Fibroblast of lung (primary cell): Measurements from ENCODE around the gene ACOT8. TPM values are rescaled to one million over a fixed set of nuclear protein-coding genes. Genes with fewer than 3 reads are reported as not detected.

Experiments
- DNase-seq, 2 donors: peaks; one replicate each; pipeline versions ENCODE4 v3.0.0 to v3.0.0-alpha.2; 2010; ENCODE audit warnings: low read depth in 2 of 2
- H2AFZ ChIP-seq: 2 replicates; pipeline ENCODE4 v1.5.1; 2012; ENCODE audit warnings: low read length, control low read depth, inconsistent platforms
- H3K27ac ChIP-seq: 2 replicates; pipeline ENCODE4 v1.5.1; 2011; ENCODE audit warnings: low read length, control low read depth; ENCODE audit not compliant: insufficient read depth
- H3K27me3 ChIP-seq: 2 replicates; pipeline ENCODE4 v1.5.1; 2011; ENCODE audit warnings: mild to moderate bottlenecking, low read length; ENCODE audit not compliant: control insufficient read depth, insufficient read depth
- H3K36me3 ChIP-seq: 2 replicates; pipeline ENCODE4 v1.5.1; 2011; ENCODE audit warnings: low read length; ENCODE audit not compliant: control insufficient read depth, insufficient read depth
- H3K4me1 ChIP-seq: 2 replicates; pipeline ENCODE4 v1.5.1; 2011; ENCODE audit warnings: low read length; ENCODE audit not compliant: control insufficient read depth, insufficient read depth; ENCODE audit errors: extremely low read depth
- H3K4me2 ChIP-seq: 2 replicates; pipeline ENCODE4 v1.5.1; 2011; ENCODE audit warnings: low read length, control low read depth; ENCODE audit not compliant: insufficient read depth; ENCODE audit errors: extremely low read depth
- H3K4me3 ChIP-seq, 4 experiments: fragments of 200-600 bp in 1 of 4; sonication (generic) in 1 of 4; replicated peaks in 1 of 4; 2 replicates each; pipeline ENCODE4 v1.5.1; 2011 to 2016; ENCODE audit warnings: low read length in 4 of 4, low read depth in 3 of 4, mild to moderate bottlenecking in 3 of 4, control low read depth in 2 of 4, inconsistent platforms in 1 of 4, mixed read lengths in 1 of 4; ENCODE audit not compliant: insufficient read depth in 1 of 4; ENCODE audit errors: control extremely low read depth in 1 of 4
- H3K79me2 ChIP-seq: 2 replicates; pipeline ENCODE4 v1.5.1; 2012; ENCODE audit warnings: mild to moderate bottlenecking, low read length, inconsistent platforms; ENCODE audit not compliant: control insufficient read depth, insufficient read depth
- H3K9ac ChIP-seq: 2 replicates; pipeline ENCODE4 v1.5.1; 2011; ENCODE audit warnings: mild to moderate bottlenecking, low read length, control low read depth; ENCODE audit not compliant: insufficient read depth
- H3K9me3 ChIP-seq: 2 replicates; pipeline ENCODE4 v1.5.1; 2012; ENCODE audit warnings: low read depth, low read length; ENCODE audit not compliant: control insufficient read depth, insufficient read depth
- H4K20me1 ChIP-seq: 2 replicates; pipeline ENCODE4 v1.5.1; 2011; ENCODE audit warnings: low read length; ENCODE audit not compliant: control insufficient read depth, insufficient read depth; ENCODE audit errors: extremely low read depth
- EZH2 ChIP-seq: IDR thresholded peaks from 2 replicates; pipeline ENCODE4 v1.5.1; 2012; ENCODE audit warnings: low read length, control low read depth, mild to moderate bottlenecking; ENCODE audit errors: missing control alignments
- polyA plus RNA-seq, 2 donors: library from polyadenylated mRNA; depleted of rRNA in 1 of 2; stranded (reverse) in 1 of 2; unstranded in 1 of 2; fragments of >200 nt; gene quantifications; 2 replicates each; pipeline ENCODE4 v1.2.1, GENCODE V29; 2011 to 2012; ENCODE audit warnings: missing spikeins in 1 of 2
- total RNA-seq: library from RNA; depleted of rRNA; stranded (reverse); fragments of >200 nt; gene quantifications from 2 replicates; pipeline ENCODE4 v1.2.1, GENCODE V29; 2014
- TF ChIP-seq, protein P1 (sequence below), 2 donors: IDR thresholded peaks in 1 of 2; conservative IDR thresholded peaks in 1 of 2; 1 replicate in 1 of 2; 2 replicates in 1 of 2; pipeline ENCODE4 v1.5.1; 2011 to 2012; ENCODE audit warnings: low read length in 2 of 2, control low read depth in 1 of 2, inconsistent platforms in 1 of 2, low read depth in 1 of 2, mild to moderate bottlenecking in 1 of 2

The ACOT8 gene
- total and polyA plus RNA-seq, 2 donors (not counting 1 experiment from before 2014, with no cell fraction given) = 18.0 to 44.4 TPM

DNA sequence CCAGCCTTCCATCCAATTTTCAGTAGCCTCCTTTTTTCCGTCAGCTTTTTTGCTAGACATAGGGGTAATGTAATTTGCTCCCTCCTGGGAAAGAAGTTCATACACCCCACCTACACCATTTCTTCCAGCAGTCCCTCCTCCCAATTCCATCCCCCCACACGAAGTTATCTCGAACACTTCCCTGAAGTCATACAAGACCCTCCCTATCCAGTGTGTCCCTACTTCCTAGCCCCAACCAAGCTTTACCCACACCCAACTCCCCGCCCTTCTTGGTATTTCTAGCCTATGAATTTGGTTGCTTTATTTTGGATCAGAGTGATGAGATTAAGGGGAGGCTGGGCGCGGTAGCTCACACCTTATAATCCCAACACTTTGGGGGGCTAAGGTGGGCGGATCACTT lies 43.7 kb downstream of the ACOT8 start:
- H2AFZ ChIP-seq = no peak overlapping the region
- H3K4me3 ChIP-seq = peak overlapping the region; percentile 73 to 83 (median 78)
- no peaks in the 10 kb centered on the region for H4K20me1 ChIP-seq
- H3K79me2 ChIP-seq = peaks cover 23% of the 10 kb centered on the region
- H3K4me1 ChIP-seq = peaks cover 10% of the 10 kb centered on the region
- peaks cover 24% of the 10 kb centered on the region for H3K36me3 ChIP-seq
- peak overlapping the region; percentile 89 for H3K4me2 ChIP-seq
- peak overlapping the region; percentile 60 for H3K9ac ChIP-seq
- no peak for TF ChIP-seq EZH2
- TF ChIP-seq, protein P1, sequence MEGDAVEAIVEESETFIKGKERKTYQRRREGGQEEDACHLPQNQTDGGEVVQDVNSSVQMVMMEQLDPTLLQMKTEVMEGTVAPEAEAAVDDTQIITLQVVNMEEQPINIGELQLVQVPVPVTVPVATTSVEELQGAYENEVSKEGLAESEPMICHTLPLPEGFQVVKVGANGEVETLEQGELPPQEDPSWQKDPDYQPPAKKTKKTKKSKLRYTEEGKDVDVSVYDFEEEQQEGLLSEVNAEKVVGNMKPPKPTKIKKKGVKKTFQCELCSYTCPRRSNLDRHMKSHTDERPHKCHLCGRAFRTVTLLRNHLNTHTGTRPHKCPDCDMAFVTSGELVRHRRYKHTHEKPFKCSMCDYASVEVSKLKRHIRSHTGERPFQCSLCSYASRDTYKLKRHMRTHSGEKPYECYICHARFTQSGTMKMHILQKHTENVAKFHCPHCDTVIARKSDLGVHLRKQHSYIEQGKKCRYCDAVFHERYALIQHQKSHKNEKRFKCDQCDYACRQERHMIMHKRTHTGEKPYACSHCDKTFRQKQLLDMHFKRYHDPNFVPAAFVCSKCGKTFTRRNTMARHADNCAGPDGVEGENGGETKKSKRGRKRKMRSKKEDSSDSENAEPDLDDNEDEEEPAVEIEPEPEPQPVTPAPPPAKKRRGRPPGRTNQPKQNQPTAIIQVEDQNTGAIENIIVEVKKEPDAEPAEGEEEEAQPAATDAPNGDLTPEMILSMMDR (conservative IDR thresholded peaks at IDR 0.05 in 1 of 2, IDR thresholded peaks at IDR 0.05 in 1 of 2; ENCODE audit: low read depth in 1 of 2, low read length in 2 of 2) = no peak
- H3K27ac ChIP-seq = peak overlapping the region; percentile 77
- H3K9me3 ChIP-seq = no peaks in the 10 kb centered on the region
- H3K27me3 ChIP-seq = no peaks in the 10 kb centered on the region
- no peak for DNase-seq

DNA sequence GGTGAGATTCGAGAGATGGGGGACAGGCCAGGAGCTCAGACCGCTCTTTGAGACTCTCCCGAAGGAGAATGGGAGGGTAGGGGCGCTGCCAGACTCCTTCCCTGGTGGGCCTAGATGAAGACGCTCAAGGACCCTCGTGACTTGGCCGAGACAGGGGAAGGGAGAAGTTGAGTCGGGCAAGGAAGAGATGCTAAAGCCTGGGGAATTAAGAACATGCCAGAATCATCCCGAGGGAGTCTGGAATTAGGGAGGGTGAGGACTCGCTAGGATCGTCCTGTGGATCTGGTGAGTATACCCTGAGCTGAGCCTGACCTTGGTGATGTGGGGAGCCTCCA lies 44.2 kb downstream of the ACOT8 start:
- TF ChIP-seq, protein P1 (conservative IDR thresholded peaks at IDR 0.05 in 1 of 2, IDR thresholded peaks at IDR 0.05 in 1 of 2; ENCODE audit: low read depth in 1 of 2, low read length in 2 of 2) = no peak
- no peak for TF ChIP-seq EZH2
- H3K79me2 ChIP-seq = peaks cover 23% of the 10 kb centered on the region
- peak overlapping the region; percentile 60 for H3K9ac ChIP-seq
- H3K36me3 ChIP-seq = peaks cover 24% of the 10 kb centered on the region
- H3K4me2 ChIP-seq = peak overlapping the region; percentile 89
- H3K4me3 ChIP-seq = peak overlapping the region; percentile 73 to 83 (median 78)
- peak overlapping the region; percentile 66 for H2AFZ ChIP-seq
- H3K9me3 ChIP-seq = no peaks in the 10 kb centered on the region
- peak overlapping the region; percentile 77 for H3K27ac ChIP-seq
- peaks cover 7% of the 10 kb centered on the region for H3K4me1 ChIP-seq
- no peaks in the 10 kb centered on the region for H3K27me3 ChIP-seq
- no peak for DNase-seq
- H4K20me1 ChIP-seq = no peaks in the 10 kb centered on the region

DNA sequence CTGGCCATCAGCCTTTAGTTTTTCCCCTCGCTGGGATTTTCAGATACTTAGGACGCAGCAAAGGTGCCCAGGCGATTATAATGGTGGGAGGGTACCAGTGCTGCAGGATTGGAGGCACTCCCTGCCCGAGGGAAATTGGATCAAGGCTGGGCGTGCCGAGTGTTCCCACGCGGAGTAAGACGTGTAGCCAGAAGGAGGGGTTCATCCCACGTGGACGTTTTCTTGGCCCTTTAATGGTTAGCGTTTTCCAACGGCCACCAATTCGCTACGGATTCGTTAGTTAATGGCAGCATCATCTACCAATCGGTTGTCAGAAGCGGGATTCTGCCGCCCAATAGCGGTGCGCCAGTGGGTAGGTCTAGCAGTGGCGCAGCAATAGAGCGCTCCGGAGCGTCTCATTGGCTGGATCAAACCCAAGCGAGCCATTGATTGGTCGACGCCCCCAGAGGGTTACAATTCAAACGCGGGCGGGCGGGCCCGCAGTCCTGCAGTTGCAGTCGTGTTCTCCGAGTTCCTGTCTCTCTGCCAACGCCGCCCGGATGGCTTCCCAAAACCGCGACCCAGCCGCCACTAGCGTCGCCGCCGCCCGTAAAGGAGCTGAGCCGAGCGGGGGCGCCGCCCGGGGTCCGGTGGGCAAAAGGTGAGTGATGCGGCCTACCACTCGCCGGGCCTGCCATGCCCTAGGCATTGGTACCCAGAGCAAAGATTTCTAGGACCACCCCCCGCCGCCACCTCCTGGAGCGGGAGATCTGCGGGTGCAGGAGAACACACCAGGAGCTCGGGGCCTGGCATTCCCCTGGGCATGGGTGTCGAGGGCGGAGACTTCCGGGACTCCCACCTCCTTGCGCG lies 44.8 kb downstream of the ACOT8 start, which contains the start of gene UBE2C:
UBE2C (plus strand) TSS at position 488 of the 849 bp plus-strand sequence; CDS start at position 540, 52 bp downstream.
- Histone ChIP-seq H4K20me1 (no peaks in the 10 kb centered on the region), H2AFZ (peak within 1 kb of the TSS; percentile 66), H3K9ac (peak within 1 kb of the TSS; percentile 60), H3K27me3 (no peaks in the 10 kb centered on the region), H3K79me2 (peaks cover 23% of the 10 kb centered on the region), H3K36me3 (peaks cover 24% of the 10 kb centered on the region), H3K27ac (peak within 1 kb of the TSS; percentile 77), H3K4me3 (peak within 1 kb of the TSS; percentile 73 to 83 (median 78)), H3K9me3 (no peaks in the 10 kb centered on the region), H3K4me1 (peaks cover 5% of the 10 kb centered on the region), H3K4me2 (peak within 1 kb of the TSS; percentile 89)
- TF ChIP-seq, protein P1 (conservative IDR thresholded peaks at IDR 0.05 in 1 of 2, IDR thresholded peaks at IDR 0.05 in 1 of 2; ENCODE audit: low read depth in 1 of 2, low read length in 2 of 2) = no peak
- DNase-seq = peak; percentile 100
